ENCODE measurements around the gene BOD1L1. TPM values are rescaled to one million over a fixed set of nuclear protein-coding genes. Genes with fewer than 3 reads are reported as not detected.
A peak's percentile ranks its signal among the peaks of the same experiment; 100 is the strongest.

BOD1L1 gene
- total and polyA plus RNA-seq, 2 donors (not counting 1 experiment from before 2014, with no cell fraction given): 20.1 to 34.3 TPM

GRCh38 chr4:13626492-13627177 lies 890 bp downstream of the BOD1L1 start:
- Histone ChIP-seq H3K27ac (ENCODE audit: insufficient read depth, low read length) (peak overlapping the region; percentile 68), H3K9me3 (ENCODE audit: control insufficient read depth, insufficient read depth, low read depth, low read length) (no peaks in the 10 kb centered on the region), H3K4me2 (ENCODE audit: extremely low read depth, insufficient read depth, low read length) (peak overlapping the region; percentile 95), H3K79me2 (ENCODE audit: control insufficient read depth, insufficient read depth, low read length) (peaks cover 45% of the 10 kb centered on the region), H3K4me1 (ENCODE audit: control insufficient read depth, extremely low read depth, insufficient read depth, low read length) (peaks cover 2% of the 10 kb centered on the region), H2AFZ (ENCODE audit: low read length) (peak overlapping the region; percentile 72), H3K36me3 (ENCODE audit: control insufficient read depth, insufficient read depth, low read length) (no peaks in the 10 kb centered on the region), H3K27me3 (ENCODE audit: control insufficient read depth, insufficient read depth, low read length) (no peaks in the 10 kb centered on the region), H3K9ac (ENCODE audit: insufficient read depth, low read length) (peak overlapping the region; percentile 76), H4K20me1 (ENCODE audit: control insufficient read depth, extremely low read depth, insufficient read depth, low read length) (no peaks in the 10 kb centered on the region), H3K4me3 (replicated peaks in 1 of 4; ENCODE audit: control extremely low read depth in 1 of 4, insufficient read depth in 1 of 4, low read depth in 3 of 4, low read length in 4 of 4) (peak overlapping the region; percentile 83 to 100 (median 94))
- TF ChIP-seq EZH2 (IDR thresholded peaks at IDR 0.05; ENCODE audit: low read length, missing control alignments) (no peak), CTCF (conservative IDR thresholded peaks at IDR 0.05 in 1 of 2, IDR thresholded peaks at IDR 0.05 in 1 of 2; ENCODE audit: low read depth in 1 of 2, low read length in 2 of 2) (no peak)
- peak in 1 of 2 donors; percentile 3 for DNase-seq (ENCODE audit: low read depth in 2 of 2)

GRCh38 chr4:13618212-13618806 lies 9.2 kb downstream of the BOD1L1 start:
- Histone ChIP-seq H2AFZ (ENCODE audit: low read length) (no peak overlapping the region), H3K4me2 (ENCODE audit: extremely low read depth, insufficient read depth, low read length) (no peak overlapping the region), H3K9me3 (ENCODE audit: control insufficient read depth, insufficient read depth, low read depth, low read length) (no peaks in the 10 kb centered on the region), H3K4me1 (ENCODE audit: control insufficient read depth, extremely low read depth, insufficient read depth, low read length) (no peaks in the 10 kb centered on the region), H3K9ac (ENCODE audit: insufficient read depth, low read length) (no peak overlapping the region), H3K27ac (ENCODE audit: insufficient read depth, low read length) (no peak overlapping the region), H3K36me3 (ENCODE audit: control insufficient read depth, insufficient read depth, low read length) (peaks cover 2% of the 10 kb centered on the region), H3K79me2 (ENCODE audit: control insufficient read depth, insufficient read depth, low read length) (peaks cover 18% of the 10 kb centered on the region), H3K27me3 (ENCODE audit: control insufficient read depth, insufficient read depth, low read length) (no peaks in the 10 kb centered on the region), H4K20me1 (ENCODE audit: control insufficient read depth, extremely low read depth, insufficient read depth, low read length) (no peaks in the 10 kb centered on the region), H3K4me3 (replicated peaks in 1 of 4; ENCODE audit: control extremely low read depth in 1 of 4, insufficient read depth in 1 of 4, low read depth in 3 of 4, low read length in 4 of 4) (no peak overlapping the region)
- TF ChIP-seq CTCF (conservative IDR thresholded peaks at IDR 0.05 in 1 of 2, IDR thresholded peaks at IDR 0.05 in 1 of 2; ENCODE audit: low read depth in 1 of 2, low read length in 2 of 2): no peak
- TF ChIP-seq EZH2 (IDR thresholded peaks at IDR 0.05; ENCODE audit: low read length, missing control alignments): no peak
- no peak for DNase-seq (ENCODE audit: low read depth in 2 of 2)

DNA sequence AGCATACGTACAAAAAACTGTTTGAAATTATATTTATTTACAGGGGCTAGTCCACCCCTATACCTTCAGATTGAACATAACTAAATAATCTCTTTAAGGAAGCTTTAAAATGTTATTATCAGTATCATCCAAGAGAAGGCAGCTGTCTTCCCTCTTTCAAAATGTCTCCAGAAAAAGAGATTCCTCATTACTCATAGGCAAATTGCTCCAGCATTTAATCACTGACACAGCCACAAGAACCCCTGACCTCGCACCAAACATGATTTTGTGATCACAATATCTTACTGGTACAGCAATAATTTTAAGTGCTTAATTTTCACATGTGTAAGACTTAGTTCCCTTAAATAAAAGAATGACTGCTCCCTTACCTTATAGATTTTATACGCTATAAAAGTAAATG lies 9.7 kb downstream of the BOD1L1 start:
- Histone ChIP-seq H3K36me3 (ENCODE audit: control insufficient read depth, insufficient read depth, low read length) (peaks cover 2% of the 10 kb centered on the region), H3K27me3 (ENCODE audit: control insufficient read depth, insufficient read depth, low read length) (no peaks in the 10 kb centered on the region), H3K9ac (ENCODE audit: insufficient read depth, low read length) (no peak overlapping the region), H4K20me1 (ENCODE audit: control insufficient read depth, extremely low read depth, insufficient read depth, low read length) (no peaks in the 10 kb centered on the region), H3K4me1 (ENCODE audit: control insufficient read depth, extremely low read depth, insufficient read depth, low read length) (no peaks in the 10 kb centered on the region), H3K27ac (ENCODE audit: insufficient read depth, low read length) (no peak overlapping the region), H3K79me2 (ENCODE audit: control insufficient read depth, insufficient read depth, low read length) (peaks cover 14% of the 10 kb centered on the region), H3K9me3 (ENCODE audit: control insufficient read depth, insufficient read depth, low read depth, low read length) (no peaks in the 10 kb centered on the region), H3K4me3 (replicated peaks in 1 of 4; ENCODE audit: control extremely low read depth in 1 of 4, insufficient read depth in 1 of 4, low read depth in 3 of 4, low read length in 4 of 4) (no peak overlapping the region), H2AFZ (ENCODE audit: low read length) (no peak overlapping the region), H3K4me2 (ENCODE audit: extremely low read depth, insufficient read depth, low read length) (no peak overlapping the region)
- no peak for TF ChIP-seq CTCF (conservative IDR thresholded peaks at IDR 0.05 in 1 of 2, IDR thresholded peaks at IDR 0.05 in 1 of 2; ENCODE audit: low read depth in 1 of 2, low read length in 2 of 2)
- no peak for DNase-seq (ENCODE audit: low read depth in 2 of 2)
